T-helper 17 cell (primary cell): Measurements from ENCODE around the gene PKHD1. TPM values are rescaled to one million over a fixed set of nuclear protein-coding genes. Genes with fewer than 3 reads are reported as not detected.
"Not testable (repeated sequence)": the region's sequence is repeated elsewhere in the genome, so short reads cannot be mapped to it uniquely, and the experiment has no call there.

Experiments
- ATAC-seq: fragments of 150-1000 bp; cut with Tn5 transposase; 2 replicates; pipeline ENCODE4 v1.10.0; 2021; ENCODE audit warnings: mild to moderate bottlenecking, moderate library complexity
- DNase-seq, 3 donors: peaks; one replicate each; pipeline versions ENCODE4 v3.0.0 to v3.0.0-alpha.2; 2020 to 2021
- H3K9me3 ChIP-seq: one replicate; pipeline ENCODE4 v1.7.0; 2013; ENCODE audit warnings: low read length, mild to moderate bottlenecking; ENCODE audit not compliant: control insufficient read depth, poor library complexity, severe bottlenecking
- H3K27ac Mint-ChIP-seq: one replicate; pipeline ENCODE4 v1.8.0; 2022; ENCODE audit warnings: mild to moderate bottlenecking, moderate library complexity, mixed read lengths
- H3K27me3 Mint-ChIP-seq: one replicate; pipeline ENCODE4 v1.8.0; 2022; ENCODE audit warnings: mixed read lengths
- H3K36me3 Mint-ChIP-seq: one replicate; pipeline ENCODE4 v1.8.0; 2022; ENCODE audit warnings: low read depth, mixed read lengths
- H3K4me1 Mint-ChIP-seq: one replicate; pipeline ENCODE4 v1.8.0; 2022; ENCODE audit warnings: mild to moderate bottlenecking, mixed read lengths
- H3K4me3 Mint-ChIP-seq: one replicate; pipeline ENCODE4 v1.8.0; 2022; ENCODE audit warnings: mild to moderate bottlenecking, moderate library complexity, mixed read lengths
- total RNA-seq, 4 donors: library from RNA in 2 of 4; stranded (reverse) in 2 of 4; gene quantifications; one replicate each; pipeline ENCODE4 v1.2.3 and lab custom pipeline; 2022 to 2026

Gene PKHD1
- total RNA-seq, 2 donors from 2014 or later = 0.02 TPM; not detected in 1

DNA sequence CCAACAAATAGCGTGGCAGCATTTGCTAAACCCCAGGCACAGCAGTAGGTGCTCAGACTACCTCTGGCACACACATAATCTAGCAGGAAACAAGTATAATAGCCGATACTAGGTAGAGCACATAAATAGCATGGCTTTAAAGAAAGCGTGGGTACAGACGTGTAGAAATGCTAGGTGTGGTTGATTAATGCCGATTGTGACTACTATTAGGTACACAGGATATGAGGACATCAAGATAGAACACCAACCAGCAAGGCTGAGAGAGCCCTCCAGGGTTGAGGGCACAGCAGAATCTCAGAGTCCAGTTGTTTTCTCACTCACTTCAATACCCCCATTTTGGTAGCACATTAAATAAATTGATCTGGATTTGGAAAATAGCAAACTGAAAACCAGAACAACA, 100.5 kb downstream of the PKHD1 start:
- no peak overlapping the region for H3K4me3 Mint-ChIP-seq
- no peak overlapping the region for H3K27ac Mint-ChIP-seq
- H3K36me3 Mint-ChIP-seq = no peaks in the 10 kb centered on the region
- peaks cover 20% of the 10 kb centered on the region for H3K27me3 Mint-ChIP-seq
- H3K9me3 ChIP-seq = no peaks in the 10 kb centered on the region
- no peak for ATAC-seq
- no peak for DNase-seq
- H3K4me1 Mint-ChIP-seq = no peaks in the 10 kb centered on the region

- Mint-ChIP-seq H3K4me3 (no peak overlapping the region), H3K4me1 (no peaks in the 10 kb centered on the region), H3K27ac (no peak overlapping the region), H3K27me3 (peaks cover 20% of the 10 kb centered on the region), H3K36me3 (no peaks in the 10 kb centered on the region)
- no peaks in the 10 kb centered on the region for H3K9me3 ChIP-seq
- ATAC-seq (no peak), DNase-seq (no peak)
Observed at GRCh38 chr6:51983564-51983963, 103.8 kb downstream of the PKHD1 start.

DNA sequence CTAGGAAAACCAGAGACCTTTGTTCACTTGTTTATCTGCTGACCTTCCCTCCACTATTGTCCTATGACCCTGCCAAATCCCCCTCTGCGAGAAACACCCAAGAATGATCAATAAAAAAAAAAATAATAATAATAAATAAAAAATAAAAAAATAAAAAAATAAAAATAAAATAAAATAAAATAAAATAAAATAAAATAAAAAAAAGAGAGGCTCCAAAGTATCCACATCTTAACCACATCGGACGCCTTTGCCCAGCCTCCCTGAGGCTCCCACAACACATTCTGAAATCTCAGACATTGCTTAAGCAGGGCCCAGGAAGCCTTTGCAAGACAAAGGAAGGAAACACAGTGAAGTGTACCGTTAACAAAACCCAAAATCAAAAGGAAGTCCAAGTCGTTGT, 104.7 kb downstream of the PKHD1 start:
- not testable (repeated sequence) for ATAC-seq, H3K27ac Mint-ChIP-seq

GRCh38 chr6:51976374-51976773, 111.0 kb downstream of the PKHD1 start:
- Mint-ChIP-seq H3K36me3 (no peaks in the 10 kb centered on the region), H3K4me1 (no peaks in the 10 kb centered on the region), H3K27me3 (peaks cover 19% of the 10 kb centered on the region), H3K27ac (no peak overlapping the region), H3K4me3 (no peak overlapping the region)
- DNase-seq (no peak), ATAC-seq (no peak)
- no peaks in the 10 kb centered on the region for H3K9me3 ChIP-seq

More for the DNA sequence above, 104.7 kb downstream of the PKHD1 start:
- not testable (repeated sequence) for H3K36me3 Mint-ChIP-seq, H3K9me3 ChIP-seq, H3K4me3 Mint-ChIP-seq, H3K4me1 Mint-ChIP-seq, DNase-seq
- peaks cover 20% of the 10 kb centered on the region for H3K27me3 Mint-ChIP-seq

GRCh38 chr6:51972659-51973058, 114.8 kb downstream of the PKHD1 start:
- H3K9me3 ChIP-seq = no peaks in the 10 kb centered on the region
- no peaks in the 10 kb centered on the region for H3K4me1 Mint-ChIP-seq
- no peak overlapping the region for H3K27ac Mint-ChIP-seq
- ATAC-seq (no peak), DNase-seq (no peak)
- H3K27me3 Mint-ChIP-seq = peaks cover 35% of the 10 kb centered on the region
- H3K36me3 Mint-ChIP-seq = no peaks in the 10 kb centered on the region
- H3K4me3 Mint-ChIP-seq = no peak overlapping the region

DNA sequence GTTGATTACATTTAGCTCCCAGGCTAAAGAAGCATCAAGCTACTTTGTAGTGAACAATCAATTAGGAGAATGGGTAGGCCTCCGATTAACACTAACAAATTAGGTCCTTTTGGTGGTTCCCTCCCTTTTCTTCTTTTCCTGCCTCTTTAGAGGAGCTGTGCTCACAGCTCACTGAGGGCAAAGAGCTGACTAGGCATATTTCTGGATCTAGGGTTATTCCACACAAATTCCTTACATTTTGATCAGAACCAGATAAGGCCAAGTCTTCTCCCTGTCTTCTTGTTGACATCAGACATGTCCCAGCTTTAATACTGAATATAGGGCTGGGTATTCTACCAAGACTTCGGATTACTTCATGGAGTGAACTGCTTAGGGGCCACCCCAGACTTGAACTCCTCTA, 119.1 kb downstream of the PKHD1 start:
- H3K9me3 ChIP-seq = no peaks in the 10 kb centered on the region
- H3K4me1 Mint-ChIP-seq = no peaks in the 10 kb centered on the region
- ATAC-seq (no peak), DNase-seq (no peak)
- H3K4me3 Mint-ChIP-seq = no peak overlapping the region
- H3K27ac Mint-ChIP-seq = no peak overlapping the region
- H3K27me3 Mint-ChIP-seq = peaks cover 41% of the 10 kb centered on the region
- no peaks in the 10 kb centered on the region for H3K36me3 Mint-ChIP-seq

- H3K4me1 Mint-ChIP-seq = no peaks in the 10 kb centered on the region
- H3K4me3 Mint-ChIP-seq = no peak overlapping the region
- DNase-seq = no peak
- no peaks in the 10 kb centered on the region for H3K9me3 ChIP-seq
- no peak overlapping the region for H3K27ac Mint-ChIP-seq
- H3K36me3 Mint-ChIP-seq = no peaks in the 10 kb centered on the region
- no peak for ATAC-seq
- peaks cover 31% of the 10 kb centered on the region for H3K27me3 Mint-ChIP-seq
Observed at GRCh38 chr6:51965222-51965801, 122.1 kb downstream of the PKHD1 start.

DNA sequence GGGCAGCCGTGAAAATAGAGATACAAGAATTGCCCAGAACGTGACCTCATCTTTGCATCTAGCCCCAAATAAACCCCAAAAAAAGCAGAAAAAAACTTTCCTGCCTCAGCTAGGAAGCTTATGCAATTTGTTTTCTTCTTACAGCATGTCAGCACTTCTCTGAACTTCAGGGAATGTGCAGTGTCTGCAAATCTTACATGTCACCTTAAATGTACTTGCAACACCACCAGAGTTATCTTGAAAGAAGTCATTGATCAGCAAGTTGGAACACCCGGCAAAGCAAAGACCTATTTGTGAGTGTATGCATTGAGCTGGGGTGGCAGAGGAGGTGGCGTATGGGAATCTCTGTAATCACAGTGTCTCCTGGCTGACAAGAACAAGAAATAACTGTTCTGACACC, 123.4 kb downstream of the PKHD1 start:
- Mint-ChIP-seq H3K27ac (no peak overlapping the region), H3K4me1 (no peaks in the 10 kb centered on the region), H3K27me3 (peaks cover 36% of the 10 kb centered on the region), H3K4me3 (no peak overlapping the region), H3K36me3 (no peaks in the 10 kb centered on the region)
- no peak for DNase-seq
- ATAC-seq = no peak
- no peaks in the 10 kb centered on the region for H3K9me3 ChIP-seq

DNA sequence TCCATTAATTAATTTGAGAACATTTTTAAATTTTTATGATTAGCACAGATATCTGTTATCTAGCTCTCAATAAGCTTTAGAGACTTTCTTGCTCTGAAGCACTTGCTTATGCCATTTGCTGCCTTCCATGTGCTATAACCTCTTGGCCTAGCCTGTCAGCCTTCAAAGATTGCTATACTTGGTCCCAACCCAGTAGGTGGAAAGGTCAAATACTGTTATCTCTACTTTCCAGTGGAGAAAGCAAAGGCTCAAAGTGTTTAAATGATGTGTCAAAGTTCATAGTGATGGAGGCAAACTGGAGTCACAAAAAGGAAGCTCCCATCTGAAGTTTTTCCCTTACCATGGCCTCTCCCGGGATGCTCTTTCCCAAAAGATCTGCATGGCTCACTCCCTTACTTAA, 125.1 kb downstream of the PKHD1 start:
- DNase-seq (no peak), ATAC-seq (no peak)
- peaks cover 31% of the 10 kb centered on the region for H3K27me3 Mint-ChIP-seq
- no peaks in the 10 kb centered on the region for H3K4me1 Mint-ChIP-seq
- no peaks in the 10 kb centered on the region for H3K36me3 Mint-ChIP-seq
- no peak overlapping the region for H3K27ac Mint-ChIP-seq
- no peaks in the 10 kb centered on the region for H3K9me3 ChIP-seq
- no peak overlapping the region for H3K4me3 Mint-ChIP-seq

GRCh38 chr6:51960419-51960818, 127.0 kb downstream of the PKHD1 start:
- Mint-ChIP-seq H3K27me3 (peaks cover 37% of the 10 kb centered on the region), H3K36me3 (no peaks in the 10 kb centered on the region), H3K4me1 (no peaks in the 10 kb centered on the region), H3K4me3 (no peak overlapping the region), H3K27ac (no peak overlapping the region)
- ATAC-seq (no peak), DNase-seq (no peak)
- H3K9me3 ChIP-seq = no peaks in the 10 kb centered on the region

DNA sequence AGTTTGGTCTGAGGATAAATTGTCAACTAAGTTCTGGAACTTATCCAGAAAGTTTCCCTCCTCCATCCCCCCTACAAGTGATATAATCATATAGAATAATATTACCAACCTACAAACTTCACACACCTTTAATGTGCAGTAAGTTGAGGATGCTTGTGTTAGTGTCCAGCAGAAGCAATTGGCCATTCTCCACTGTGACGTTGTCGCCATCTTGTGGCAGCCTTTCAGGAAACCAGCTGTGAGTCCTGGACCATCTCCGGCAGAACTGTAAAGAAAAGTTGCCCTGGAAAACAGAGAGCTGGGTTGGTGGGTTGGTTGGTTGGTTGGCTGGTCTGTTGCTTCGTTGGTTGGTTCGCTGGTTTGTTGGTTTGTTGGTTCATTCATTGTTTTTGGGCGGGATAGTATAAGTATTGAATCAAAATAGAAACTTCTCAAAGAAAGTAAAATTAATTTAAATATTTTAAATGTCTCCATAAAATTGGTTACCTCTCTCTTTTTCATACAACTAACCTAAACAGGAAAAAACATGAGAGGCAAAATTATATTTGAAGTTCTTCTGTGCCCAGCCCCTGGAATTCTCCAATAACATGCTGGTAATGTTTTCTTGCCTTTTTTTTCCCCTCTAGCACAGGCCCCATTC, 127.5 kb downstream of the PKHD1 start:
- Mint-ChIP-seq H3K36me3 (no peaks in the 10 kb centered on the region), H3K4me1 (no peaks in the 10 kb centered on the region), H3K4me3 (no peak overlapping the region), H3K27me3 (peaks cover 37% of the 10 kb centered on the region), H3K27ac (no peak overlapping the region)
- ATAC-seq = no peak
- DNase-seq = peak in 1 of 3 donors; percentile 5
- H3K9me3 ChIP-seq = no peaks in the 10 kb centered on the region

- H3K9me3 ChIP-seq = no peaks in the 10 kb centered on the region
- H3K36me3 Mint-ChIP-seq = no peaks in the 10 kb centered on the region
- no peak overlapping the region for H3K27ac Mint-ChIP-seq
- no peak overlapping the region for H3K4me3 Mint-ChIP-seq
- ATAC-seq = no peak
- no peak for DNase-seq
- peaks cover 15% of the 10 kb centered on the region for H3K27me3 Mint-ChIP-seq
- no peaks in the 10 kb centered on the region for H3K4me1 Mint-ChIP-seq
Observed at GRCh38 chr6:51954681-51955080, 132.7 kb downstream of the PKHD1 start.

- H3K9me3 ChIP-seq = no peaks in the 10 kb centered on the region
- Mint-ChIP-seq H3K4me3 (no peak overlapping the region), H3K27me3 (peaks cover 12% of the 10 kb centered on the region), H3K36me3 (no peaks in the 10 kb centered on the region), H3K27ac (no peak overlapping the region), H3K4me1 (no peaks in the 10 kb centered on the region)
- no peak for ATAC-seq
- DNase-seq = no peak
Observed at GRCh38 chr6:51953246-51953645, 134.2 kb downstream of the PKHD1 start.

- Mint-ChIP-seq H3K4me3 (no peak overlapping the region), H3K27me3 (peaks cover 3% of the 10 kb centered on the region), H3K4me1 (no peaks in the 10 kb centered on the region), H3K36me3 (no peaks in the 10 kb centered on the region), H3K27ac (no peak overlapping the region)
- DNase-seq (no peak), ATAC-seq (no peak)
- no peaks in the 10 kb centered on the region for H3K9me3 ChIP-seq
Observed at GRCh38 chr6:51951924-51952323, 135.5 kb downstream of the PKHD1 start.
